ENCODE measurements around the gene VAT1L.

VAT1L gene, protein sequence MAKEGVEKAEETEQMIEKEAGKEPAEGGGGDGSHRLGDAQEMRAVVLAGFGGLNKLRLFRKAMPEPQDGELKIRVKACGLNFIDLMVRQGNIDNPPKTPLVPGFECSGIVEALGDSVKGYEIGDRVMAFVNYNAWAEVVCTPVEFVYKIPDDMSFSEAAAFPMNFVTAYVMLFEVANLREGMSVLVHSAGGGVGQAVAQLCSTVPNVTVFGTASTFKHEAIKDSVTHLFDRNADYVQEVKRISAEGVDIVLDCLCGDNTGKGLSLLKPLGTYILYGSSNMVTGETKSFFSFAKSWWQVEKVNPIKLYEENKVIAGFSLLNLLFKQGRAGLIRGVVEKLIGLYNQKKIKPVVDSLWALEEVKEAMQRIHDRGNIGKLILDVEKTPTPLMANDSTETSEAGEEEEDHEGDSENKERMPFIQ

GRCh38 chr16:77788181-77789084 is at the start of gene VAT1L:
TSS of gene VAT1L (plus strand) at chr16:77788564. CDS start at chr16:77788683, 119 bp downstream.
- no peaks in the 10 kb centered on the region for H3K9me3 Mint-ChIP-seq
- H3K27me3 Mint-ChIP-seq, result peaks cover 50% of the 10 kb centered on the region
- no peak within 1 kb of the TSS for H3K27ac Mint-ChIP-seq
- peak within 1 kb of the TSS; percentile 76 for H3K4me3 Mint-ChIP-seq
- no peaks in the 10 kb centered on the region for H3K36me3 Mint-ChIP-seq
- H3K4me1 Mint-ChIP-seq, result peaks cover 11% of the 10 kb centered on the region
- no peak for ATAC-seq

DNA sequence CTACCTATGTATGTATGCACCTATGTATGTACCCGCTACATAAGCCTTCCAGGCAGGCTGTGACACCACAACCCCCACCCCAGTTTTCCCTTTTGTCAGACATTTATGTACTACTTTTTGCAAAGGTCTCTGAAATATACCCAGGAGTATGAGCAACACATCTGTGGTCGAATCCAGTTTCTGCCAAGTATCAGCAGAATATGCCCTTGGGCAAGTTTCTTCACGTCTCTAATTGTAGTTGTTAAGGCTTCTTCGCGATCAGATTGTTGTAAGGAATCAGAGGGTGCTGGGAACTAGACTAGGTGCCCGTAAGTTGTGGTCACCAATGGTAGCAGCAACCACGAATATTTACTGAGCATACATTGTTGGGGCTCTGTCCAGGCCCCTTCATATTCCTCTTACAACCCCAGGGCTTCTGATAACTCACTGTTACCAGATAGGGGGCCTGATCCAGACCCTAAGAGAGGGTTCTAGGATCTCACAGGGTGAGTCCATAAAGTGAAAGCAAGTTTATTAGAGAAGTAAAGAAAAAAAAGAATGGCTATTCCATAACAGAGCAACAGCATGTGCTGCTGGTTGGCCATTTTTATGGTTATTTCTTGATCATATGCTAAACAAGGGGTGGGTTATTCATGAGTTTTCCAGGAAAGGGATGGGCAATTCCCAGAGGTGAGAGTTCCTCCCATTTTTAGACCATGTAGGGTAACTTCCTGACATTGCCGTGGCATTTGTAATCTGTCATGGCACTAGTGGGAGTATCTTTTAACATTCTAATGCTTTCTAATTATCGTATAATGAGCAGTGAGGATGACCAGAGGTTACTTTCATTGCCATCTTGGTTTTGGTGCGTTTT is 49.4 kb upstream of the VAT1L start:
- H3K4me3 Mint-ChIP-seq, result no peak overlapping the region
- peaks cover 9% of the 10 kb centered on the region for H3K9me3 Mint-ChIP-seq
- H3K36me3 Mint-ChIP-seq, result peaks cover 15% of the 10 kb centered on the region
- no peaks in the 10 kb centered on the region for H3K27me3 Mint-ChIP-seq
- peaks cover 17% of the 10 kb centered on the region for H3K4me1 Mint-ChIP-seq
- ATAC-seq, result no peak
- H3K27ac Mint-ChIP-seq, result no peak overlapping the region

DNA sequence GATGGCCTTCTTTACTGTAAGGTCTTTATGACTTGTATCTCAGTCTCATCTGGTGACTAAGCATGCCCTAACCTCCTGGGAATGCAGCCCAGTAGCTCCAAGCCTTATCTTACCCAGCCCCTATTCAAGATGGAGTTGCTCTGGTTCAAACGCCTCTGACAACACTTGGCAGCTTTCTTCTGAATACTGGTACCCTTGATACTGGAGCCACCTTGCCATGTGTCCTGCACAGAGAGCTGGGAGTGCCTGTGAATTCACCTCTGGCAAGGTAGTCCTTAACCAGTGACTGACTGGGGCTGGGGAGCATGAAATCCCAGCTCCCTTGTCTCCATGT is 48.8 kb upstream of the VAT1L start:
- Mint-ChIP-seq H3K27ac (no peak overlapping the region), H3K36me3 (peaks cover 12% of the 10 kb centered on the region), H3K9me3 (peaks cover 7% of the 10 kb centered on the region), H3K4me1 (peaks cover 17% of the 10 kb centered on the region), H3K27me3 (no peaks in the 10 kb centered on the region), H3K4me3 (no peak overlapping the region)
- ATAC-seq, result no peak

- no peaks in the 10 kb centered on the region for H3K36me3 Mint-ChIP-seq
- H3K9me3 Mint-ChIP-seq, result no peaks in the 10 kb centered on the region
- peaks cover 7% of the 10 kb centered on the region for H3K4me1 Mint-ChIP-seq
- no peaks in the 10 kb centered on the region for H3K27me3 Mint-ChIP-seq
- no peak overlapping the region for H3K27ac Mint-ChIP-seq
- ATAC-seq, result no peak
- no peak overlapping the region for H3K4me3 Mint-ChIP-seq
These were observed 44.2 kb upstream of the VAT1L start for GRCh38 chr16:77744141-77744540.

- peaks cover 10% of the 10 kb centered on the region for H3K27me3 Mint-ChIP-seq
- H3K9me3 Mint-ChIP-seq, result no peaks in the 10 kb centered on the region
- no peak for ATAC-seq
- no peaks in the 10 kb centered on the region for H3K36me3 Mint-ChIP-seq
- no peak overlapping the region for H3K27ac Mint-ChIP-seq
- no peak overlapping the region for H3K4me3 Mint-ChIP-seq
- no peaks in the 10 kb centered on the region for H3K4me1 Mint-ChIP-seq
These were observed 42.4 kb upstream of the VAT1L start for GRCh38 chr16:77745972-77746371.

- Mint-ChIP-seq H3K27ac (no peak overlapping the region), H3K36me3 (no peaks in the 10 kb centered on the region), H3K27me3 (peaks cover 19% of the 10 kb centered on the region), H3K9me3 (no peaks in the 10 kb centered on the region), H3K4me1 (no peaks in the 10 kb centered on the region), H3K4me3 (no peak overlapping the region)
- ATAC-seq, result no peak
These were observed 39.9 kb upstream of the VAT1L start for GRCh38 chr16:77748421-77749005.

- no peak overlapping the region for H3K27ac Mint-ChIP-seq
- no peak for ATAC-seq
- no peaks in the 10 kb centered on the region for H3K4me1 Mint-ChIP-seq
- H3K27me3 Mint-ChIP-seq, result peaks cover 19% of the 10 kb centered on the region
- H3K4me3 Mint-ChIP-seq, result no peak overlapping the region
- no peaks in the 10 kb centered on the region for H3K36me3 Mint-ChIP-seq
- H3K9me3 Mint-ChIP-seq, result no peaks in the 10 kb centered on the region
These were observed 38.9 kb upstream of the VAT1L start for GRCh38 chr16:77749415-77749814.

GRCh38 chr16:77758046-77758445 is 30.3 kb upstream of the VAT1L start:
- H3K4me3 Mint-ChIP-seq, result no peak overlapping the region
- ATAC-seq, result no peak
- no peaks in the 10 kb centered on the region for H3K27me3 Mint-ChIP-seq
- no peaks in the 10 kb centered on the region for H3K9me3 Mint-ChIP-seq
- no peaks in the 10 kb centered on the region for H3K36me3 Mint-ChIP-seq
- H3K4me1 Mint-ChIP-seq, result no peaks in the 10 kb centered on the region
- H3K27ac Mint-ChIP-seq, result no peak overlapping the region

DNA sequence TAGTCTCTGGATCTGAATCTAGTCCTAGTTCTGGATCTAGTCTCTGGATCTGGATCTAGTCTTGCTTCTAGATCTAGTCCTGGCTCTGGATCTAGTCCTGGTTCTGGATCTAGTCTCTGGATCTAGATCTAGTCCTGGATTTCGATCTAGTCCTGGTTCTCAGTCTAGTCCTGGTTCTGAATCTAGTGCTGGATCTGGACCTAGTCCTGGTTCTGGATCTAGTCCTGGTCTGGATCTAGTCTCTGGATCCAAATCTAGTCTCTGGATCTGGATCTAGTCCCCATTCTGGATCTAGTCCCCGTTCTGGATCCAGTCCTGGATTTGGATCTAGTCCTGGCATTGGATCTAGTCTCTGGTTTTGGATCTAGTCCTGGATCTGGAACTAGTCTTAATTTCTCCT is 29.9 kb upstream of the VAT1L start:
- H3K9me3 Mint-ChIP-seq, result no peaks in the 10 kb centered on the region
- no peaks in the 10 kb centered on the region for H3K4me1 Mint-ChIP-seq
- H3K36me3 Mint-ChIP-seq, result no peaks in the 10 kb centered on the region
- no peak overlapping the region for H3K4me3 Mint-ChIP-seq
- no peak overlapping the region for H3K27ac Mint-ChIP-seq
- H3K27me3 Mint-ChIP-seq, result no peaks in the 10 kb centered on the region
- ATAC-seq, result no peak

DNA sequence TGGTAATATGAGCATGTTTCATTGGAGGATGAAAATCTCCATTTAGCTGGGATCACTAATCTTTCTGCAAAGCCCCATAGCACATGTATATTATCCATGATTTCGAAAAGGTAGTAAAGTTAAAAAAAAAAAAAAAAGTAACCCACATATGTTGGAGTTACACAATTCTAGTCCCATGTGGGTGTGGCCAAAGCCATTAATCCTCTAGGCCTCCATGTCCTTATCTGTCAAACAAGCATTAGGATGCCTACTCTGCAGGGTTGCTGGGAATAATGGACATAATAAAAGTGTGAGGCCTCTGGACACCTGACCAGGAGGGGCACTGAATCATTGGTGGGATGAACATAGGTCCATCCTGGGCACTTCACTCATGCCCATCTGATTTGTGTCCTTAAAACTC is 29.2 kb upstream of the VAT1L start:
- H3K4me3 Mint-ChIP-seq, result no peak overlapping the region
- ATAC-seq, result no peak
- H3K27me3 Mint-ChIP-seq, result no peaks in the 10 kb centered on the region

GRCh38 chr16:77759821-77760220 is 28.5 kb upstream of the VAT1L start:
- ATAC-seq, result no peak
- no peaks in the 10 kb centered on the region for H3K4me1 Mint-ChIP-seq
- H3K4me3 Mint-ChIP-seq, result no peak overlapping the region
- no peaks in the 10 kb centered on the region for H3K9me3 Mint-ChIP-seq
- H3K27ac Mint-ChIP-seq, result no peak overlapping the region
- H3K27me3 Mint-ChIP-seq, result no peaks in the 10 kb centered on the region
- H3K36me3 Mint-ChIP-seq, result no peaks in the 10 kb centered on the region

More for the DNA sequence above, 29.2 kb upstream of the VAT1L start:
- Mint-ChIP-seq H3K4me1 (no peaks in the 10 kb centered on the region), H3K9me3 (no peaks in the 10 kb centered on the region), H3K36me3 (no peaks in the 10 kb centered on the region), H3K27ac (no peak overlapping the region)

DNA sequence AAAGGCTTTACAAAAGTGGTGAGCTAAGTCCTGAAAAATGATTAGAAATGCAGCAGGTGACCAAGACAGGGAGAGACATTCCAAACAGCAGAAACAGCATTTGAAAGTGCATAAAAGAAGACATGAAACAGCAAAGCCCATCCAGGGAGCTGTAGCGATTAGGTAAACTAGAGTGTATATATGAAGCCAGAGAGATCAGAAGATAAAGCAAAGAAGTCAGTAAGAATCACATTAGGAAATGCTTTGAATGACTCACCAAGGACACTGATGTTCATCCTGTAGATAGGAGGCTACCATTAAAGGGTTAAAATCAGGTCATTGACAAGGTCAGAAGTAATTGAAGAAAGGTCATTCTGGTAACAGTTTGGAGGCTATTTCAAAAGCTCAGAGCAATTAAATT is 27.6 kb upstream of the VAT1L start:
- Mint-ChIP-seq H3K36me3 (no peaks in the 10 kb centered on the region), H3K4me1 (no peaks in the 10 kb centered on the region), H3K27ac (no peak overlapping the region), H3K9me3 (no peaks in the 10 kb centered on the region), H3K27me3 (no peaks in the 10 kb centered on the region), H3K4me3 (no peak overlapping the region)
- ATAC-seq, result no peak

- Mint-ChIP-seq H3K27me3 (no peaks in the 10 kb centered on the region), H3K4me1 (no peaks in the 10 kb centered on the region), H3K4me3 (no peak overlapping the region), H3K36me3 (no peaks in the 10 kb centered on the region), H3K9me3 (no peaks in the 10 kb centered on the region), H3K27ac (no peak overlapping the region)
- ATAC-seq, result no peak
These were observed 27.2 kb upstream of the VAT1L start for GRCh38 chr16:77761204-77761603.

DNA sequence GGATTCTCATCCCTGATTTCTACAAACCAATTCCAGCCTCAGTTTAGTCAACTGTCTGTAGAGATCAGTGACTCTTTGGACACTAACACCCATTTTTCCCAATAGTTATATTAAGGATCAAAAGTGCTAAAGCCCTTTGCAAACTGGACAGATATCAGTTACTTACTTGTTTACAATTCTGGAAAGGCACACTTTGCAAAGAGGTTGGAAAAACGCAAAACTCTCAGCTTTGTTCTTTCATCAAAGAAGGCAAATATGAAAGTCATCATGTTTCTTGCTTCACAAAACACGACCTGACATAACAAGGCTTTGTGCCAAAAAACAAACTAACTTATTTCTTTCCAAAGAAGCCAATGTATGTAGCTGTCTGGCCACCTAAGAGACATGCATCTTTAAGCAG is 26.1 kb upstream of the VAT1L start:
- H3K27me3 Mint-ChIP-seq, result no peaks in the 10 kb centered on the region

DNA sequence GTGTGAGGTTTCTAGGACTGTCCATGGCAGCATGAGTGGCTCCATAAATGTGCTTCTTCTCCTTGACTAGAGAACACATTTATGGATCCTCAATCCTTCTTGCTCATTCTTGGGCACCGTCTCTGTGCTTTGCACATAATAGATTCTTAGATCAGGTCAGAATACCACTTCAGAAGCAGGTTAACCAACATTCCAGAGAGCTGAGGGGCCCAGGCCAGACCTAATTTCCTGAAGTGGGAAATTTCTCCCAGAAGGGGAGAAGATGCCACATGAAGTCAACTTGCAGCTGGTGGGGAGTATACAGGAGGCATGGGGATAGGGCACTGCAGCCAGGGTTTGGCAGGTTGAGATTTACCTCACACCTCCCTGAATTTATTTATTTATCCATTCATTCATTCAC is 24.4 kb upstream of the VAT1L start:
- Mint-ChIP-seq H3K36me3 (no peaks in the 10 kb centered on the region), H3K4me1 (no peaks in the 10 kb centered on the region), H3K4me3 (no peak overlapping the region), H3K9me3 (no peaks in the 10 kb centered on the region), H3K27me3 (no peaks in the 10 kb centered on the region), H3K27ac (no peak overlapping the region)
- no peak for ATAC-seq

More for the DNA sequence above, 26.1 kb upstream of the VAT1L start:
- no peak for ATAC-seq
- H3K4me3 Mint-ChIP-seq, result no peak overlapping the region
- H3K4me1 Mint-ChIP-seq, result no peaks in the 10 kb centered on the region
- H3K27ac Mint-ChIP-seq, result no peak overlapping the region
- H3K36me3 Mint-ChIP-seq, result no peaks in the 10 kb centered on the region
- H3K9me3 Mint-ChIP-seq, result no peaks in the 10 kb centered on the region

Measured in stimulated activated memory B cell treated with anti-CD40 and anti-IgM and Interleukin-4, amounts not matched to agents 10 μg/mL and 1 μg/mL and 100 μg/mL, for 72 hours (primary cell).